Measurements from ENCODE around the gene DMKN. TPM values are rescaled to one million over a fixed set of nuclear protein-coding genes. Genes with fewer than 3 reads are reported as not detected.

DMKN gene
- total and polyA plus RNA-seq, 2 donors (not counting 3 experiments of a cell fraction or from before 2014, with no cell fraction given) = not detected

DNA sequence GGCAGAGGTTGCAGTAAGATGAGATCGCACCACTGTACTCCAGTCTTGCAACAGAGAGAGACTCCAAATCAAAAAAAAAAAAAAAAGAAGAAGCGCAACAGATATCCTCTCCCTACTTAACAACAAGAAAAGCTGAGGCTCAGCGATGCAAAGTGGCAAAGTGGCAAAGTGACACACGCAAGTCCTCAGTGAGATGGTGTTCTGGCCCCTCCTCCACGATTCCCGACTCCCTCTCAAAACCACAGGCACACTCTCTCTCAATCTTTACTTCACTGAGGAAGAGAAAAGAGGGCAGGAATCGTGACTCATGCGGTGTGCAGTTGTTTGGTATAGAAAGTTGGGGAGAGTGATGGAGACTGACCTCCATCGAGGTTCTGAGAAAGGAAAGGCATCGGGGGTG, 52.8 kb downstream of the DMKN start:
- TF ChIP-seq MYC (IDR thresholded peaks at IDR 0.05; ENCODE audit: low read depth, low read length) = no peak
- no peak for TF ChIP-seq CTCF (IDR thresholded peaks at IDR 0.05; ENCODE audit: extremely low read depth in 1 of 2, insufficient read depth in 1 of 2, low read depth in 1 of 2, low read length in 2 of 2)
- TF ChIP-seq POLR2A (IDR thresholded peaks at IDR 0.05; ENCODE audit: low read depth, low read length) = no peak
- TF ChIP-seq, protein P1, sequence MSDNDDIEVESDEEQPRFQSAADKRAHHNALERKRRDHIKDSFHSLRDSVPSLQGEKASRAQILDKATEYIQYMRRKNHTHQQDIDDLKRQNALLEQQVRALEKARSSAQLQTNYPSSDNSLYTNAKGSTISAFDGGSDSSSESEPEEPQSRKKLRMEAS (IDR thresholded peaks at IDR 0.05; ENCODE audit: insufficient read depth, insufficient read length) = no peak
- TF ChIP-seq JUN (IDR thresholded peaks at IDR 0.05; ENCODE audit: borderline replicate concordance, insufficient read depth, insufficient read length, low read depth) = no peak
- TF ChIP-seq POLR2AphosphoS5 (IDR thresholded peaks at IDR 0.05; ENCODE audit: insufficient read depth, low read depth, low read length) = no peak
- no peak for TF ChIP-seq FOS (IDR thresholded peaks at IDR 0.05; ENCODE audit: borderline replicate concordance, insufficient read depth, low read length)
- TF ChIP-seq GATA2 (IDR thresholded peaks at IDR 0.05; ENCODE audit: insufficient read depth, insufficient read length, low read depth, low read length) = no peak
- TF ChIP-seq EZH2 (IDR thresholded peaks at IDR 0.05; ENCODE audit: borderline replicate concordance, low read depth, low read length, severe bottlenecking) = no peak
- Histone ChIP-seq H3K9me3 (replicated peaks; ENCODE audit: control insufficient read depth, insufficient read depth, low read length) (no peaks in the 10 kb centered on the region), H2AFZ (ENCODE audit: low read depth, low read length) (no peak overlapping the region), H3K27ac (ENCODE audit: insufficient read depth, low read depth, low read length) (no peak overlapping the region), H3K27me3 (ENCODE audit: control insufficient read depth in 2 of 2, insufficient read depth in 2 of 2, low read length in 2 of 2) (no peaks in the 10 kb centered on the region), H3K4me1 (ENCODE audit: control insufficient read depth, extremely low read depth, insufficient read depth, low read length) (no peaks in the 10 kb centered on the region), H3K4me3 (replicated peaks in 1 of 3; ENCODE audit: insufficient read depth in 1 of 3, low read depth in 1 of 3, low read length in 3 of 3) (no peak overlapping the region), H3K9ac (replicated peaks; ENCODE audit: extremely low read depth, insufficient read depth, low read length) (no peak overlapping the region), H3K36me3 (ENCODE audit: control insufficient read depth in 2 of 2, extremely low read depth in 1 of 2, insufficient read depth in 2 of 2, low read length in 2 of 2) (no peaks in the 10 kb centered on the region), H4K20me1 (replicated peaks; ENCODE audit: control insufficient read depth, extremely low read depth, insufficient read depth, low read length) (no peaks in the 10 kb centered on the region), H3K9me1 (replicated peaks; ENCODE audit: control insufficient read depth, extremely low read depth, insufficient read depth, low read length) (no peaks in the 10 kb centered on the region), H3K4me2 (ENCODE audit: insufficient read depth, low read length) (no peak overlapping the region), H3K79me2 (ENCODE audit: control insufficient read depth, insufficient read depth, low read length) (no peaks in the 10 kb centered on the region)
- no peak for DNase-seq (ENCODE audit: low read depth, low spot score)
- ChIA-PET POLR2A (interaction anchor here (0.7 kb wide), 1 partner anchor 26 kb away, joined by 5 read pairs; no protein-coding TSS in a partner anchor), CTCF (no interaction called here)
- intact Hi-C loops (cut with micrococcal nuclease) (no loop called here), dilution Hi-C loops (cut with MboI; ENCODE audit: extremely low pct_ligation_motif_present, low sequenced_read_pairs) (no loop called here)
- FAIRE-seq = no peak
- no TSS peak for BruUV-seq (replicated peaks)

Measured in endothelial cell of umbilical vein (primary cell).